GM18505 (cell line): Measurements from ENCODE around the gene RAB27B.

Source experiments
- ATAC-seq: cut with Tn5 transposase; IDR thresholded peaks from one replicate; pipeline ENCODE4 v1.9.1; 2021; ENCODE audit not compliant: unreplicated experiment
- POLR2A ChIP-seq: IDR thresholded peaks from 4 replicates; pipeline ENCODE4 v1.6.1; 2011; ENCODE audit warnings: borderline replicate concordance; ENCODE audit not compliant: insufficient read depth, insufficient read length; ENCODE audit errors: extremely low read depth

The RAB27B gene

GRCh38 chr18:54860941-54861340 lies 32.7 kb downstream of the RAB27B start:
- no peak for ATAC-seq
- no peak for TF ChIP-seq POLR2A

GRCh38 chr18:54867131-54867530 lies 38.9 kb downstream of the RAB27B start:
- TF ChIP-seq POLR2A: no peak
- no peak for ATAC-seq

- no peak for TF ChIP-seq POLR2A
- ATAC-seq: no peak
Observed at GRCh38 chr18:54871231-54871630, 43.0 kb downstream of the RAB27B start.

GRCh38 chr18:54872681-54873080 lies 44.4 kb downstream of the RAB27B start:
- no peak for TF ChIP-seq POLR2A
- ATAC-seq: no peak

GRCh38 chr18:54873884-54874255 lies 45.6 kb downstream of the RAB27B start:
- ATAC-seq: no peak
- no peak for TF ChIP-seq POLR2A

- ATAC-seq: no peak
- TF ChIP-seq POLR2A: no peak
Observed at GRCh38 chr18:54875063-54875462, 46.8 kb downstream of the RAB27B start.

- no peak for ATAC-seq
- no peak for TF ChIP-seq POLR2A
Observed at GRCh38 chr18:54877076-54877475, 48.8 kb downstream of the RAB27B start.

GRCh38 chr18:54878159-54878622 lies 49.9 kb downstream of the RAB27B start:
- no peak for ATAC-seq
- no peak for TF ChIP-seq POLR2A

GRCh38 chr18:54878659-54879358 lies 50.5 kb downstream of the RAB27B start:
- no peak for TF ChIP-seq POLR2A
- no peak for ATAC-seq

- ATAC-seq: no peak
- no peak for TF ChIP-seq POLR2A
Observed at GRCh38 chr18:54879691-54880090, 51.4 kb downstream of the RAB27B start.

GRCh38 chr18:54880395-54881105 lies 52.3 kb downstream of the RAB27B start:
- no peak for ATAC-seq
- no peak for TF ChIP-seq POLR2A

- TF ChIP-seq POLR2A: no peak
- no peak for ATAC-seq
Observed at GRCh38 chr18:54881229-54881768, 53.0 kb downstream of the RAB27B start.

GRCh38 chr18:54882318-54882717 lies 54.0 kb downstream of the RAB27B start:
- ATAC-seq: no peak
- TF ChIP-seq POLR2A: no peak

- no peak for ATAC-seq
- no peak for TF ChIP-seq POLR2A
Observed at GRCh38 chr18:54883816-54884604, 55.7 kb downstream of the RAB27B start.

GRCh38 chr18:54888378-54888777 lies 60.1 kb downstream of the RAB27B start:
- ATAC-seq: no peak
- no peak for TF ChIP-seq POLR2A
